HEK293T (cell line): ENCODE measurements around the gene SIK3.

Experiments
- ARNT ChIP-seq: fragments of 450-650 bp; IDR thresholded peaks from 2 replicates; pipeline ENCODE4 v1.6.1; 2017; ENCODE audit warnings: mild to moderate bottlenecking
- BHLHE40 ChIP-seq: fragments of 450-650 bp; IDR thresholded peaks from 2 replicates; pipeline ENCODE4 v1.6.1; 2016; ENCODE audit warnings: mild to moderate bottlenecking, moderate library complexity, borderline replicate concordance
- CTBP1 ChIP-seq: fragments of 450-650 bp; IDR thresholded peaks from 2 replicates; pipeline ENCODE4 v1.6.1; 2016; ENCODE audit warnings: borderline replicate concordance
- FOXA1 ChIP-seq: fragments of 450-650 bp; IDR thresholded peaks from 2 replicates; pipeline ENCODE4 v1.6.1; 2016; ENCODE audit warnings: mild to moderate bottlenecking
- FOXK2 ChIP-seq: fragments of 450-650 bp; IDR thresholded peaks from 2 replicates; pipeline ENCODE4 v1.6.1; 2016; ENCODE audit warnings: mild to moderate bottlenecking
- HDGF ChIP-seq: fragments of 450-650 bp; IDR thresholded peaks from 2 replicates; pipeline ENCODE4 v1.6.1; 2017; ENCODE audit warnings: antibody characterized with exemption, borderline replicate concordance
- SP1 ChIP-seq: fragments of 450-650 bp; IDR thresholded peaks from 2 replicates; pipeline ENCODE4 v1.6.1; 2017
- TARDBP ChIP-seq: fragments of 450-650 bp; IDR thresholded peaks from 2 replicates; pipeline ENCODE4 v1.6.1; 2016

- TF ChIP-seq SP1 (no peak), HDGF (no peak), FOXA1 (no peak), FOXK2 (no peak), ARNT (no peak), TARDBP (no peak), CTBP1 (no peak), BHLHE40 (no peak)
Measured at GRCh38 chr11:116832350-116833290, 265.6 kb downstream of the SIK3 start.
